HG03045 (cell line): ENCODE data around the gene ARSK.
A peak's percentile ranks its signal among the peaks of the same experiment; 100 is the strongest.

ENCODE experiments used
- ATAC-seq: cut with Tn5 transposase; IDR thresholded peaks from one replicate; pipeline ENCODE4 v1.9.1; 2021; ENCODE audit warnings: mild to moderate bottlenecking, moderate library complexity; ENCODE audit not compliant: unreplicated experiment

ARSK gene

DNA sequence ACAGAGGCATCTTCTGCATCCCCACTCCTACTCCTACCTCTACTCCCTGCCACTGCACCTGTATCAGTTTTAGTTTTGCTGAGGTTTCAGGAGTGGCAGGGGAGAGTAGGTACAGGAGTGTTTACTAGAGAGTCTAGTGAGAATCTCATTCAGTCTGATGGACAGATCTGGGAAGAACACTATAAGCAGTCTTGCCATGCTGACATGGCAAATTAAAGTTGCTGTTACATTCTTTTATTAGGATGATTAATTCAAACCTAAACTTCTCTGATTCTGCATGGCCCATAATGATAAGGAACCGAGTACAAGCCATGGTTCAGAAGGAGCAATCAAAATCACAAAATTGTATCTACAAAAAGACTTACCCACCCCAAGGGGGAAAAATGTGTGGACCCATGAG, 7.4 kb downstream of the ARSK start:
- ATAC-seq, result no peak

DNA sequence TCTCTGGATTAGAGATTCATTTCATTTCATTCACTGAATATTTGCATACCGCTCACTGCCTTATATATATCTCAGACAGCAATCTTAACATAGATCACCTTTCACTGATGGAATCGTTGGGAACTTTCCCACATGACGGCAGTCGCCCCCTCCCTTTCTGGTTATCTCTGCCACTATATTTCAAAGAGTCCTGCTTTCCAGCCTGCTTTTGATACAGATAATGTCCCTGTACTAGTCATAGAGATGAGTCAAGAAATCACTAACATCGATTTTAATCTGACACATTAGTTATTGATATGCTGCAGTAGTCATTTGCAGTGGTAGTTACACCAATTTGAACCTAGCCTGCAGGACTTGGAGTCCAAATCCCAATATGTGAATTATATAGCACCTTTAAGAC, 8.5 kb downstream of the ARSK start:
- ATAC-seq, result no peak

- no peak for ATAC-seq
These were observed 9.5 kb downstream of the ARSK start for GRCh38 chr5:95564450-95564849.

DNA sequence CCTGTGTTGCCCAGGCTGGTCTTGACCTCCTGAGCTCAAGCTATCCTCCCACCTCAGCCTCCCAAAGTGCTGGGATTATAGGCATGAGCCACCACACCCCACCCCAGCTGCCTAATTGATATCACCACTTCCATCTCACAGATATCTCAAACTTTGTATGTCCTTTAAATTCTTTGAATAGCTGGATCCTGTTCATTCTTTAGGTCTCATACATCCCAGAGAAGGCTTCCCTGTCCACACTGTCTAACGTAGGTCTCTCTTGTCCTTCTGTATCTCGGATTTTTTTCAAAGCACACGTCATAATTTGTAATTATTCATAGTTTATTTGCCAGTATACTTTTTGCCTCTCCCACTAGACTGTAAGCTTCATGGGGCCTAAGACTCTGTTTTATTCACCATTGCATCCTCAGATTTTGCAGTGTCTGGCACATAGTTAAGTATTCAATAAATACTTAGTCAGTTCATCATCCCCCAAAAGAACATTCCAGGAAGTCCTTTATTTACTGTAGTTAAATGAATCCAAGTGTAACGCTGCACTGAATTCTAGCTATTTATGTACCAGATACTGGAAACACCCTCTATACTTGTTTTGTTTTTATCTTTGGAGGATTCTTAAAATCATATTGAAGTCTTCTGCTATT, 10.5 kb downstream of the ARSK start:
- ATAC-seq, result no peak

GRCh38 chr5:95572016-95572415, 17.1 kb downstream of the ARSK start:
- no peak for ATAC-seq

GRCh38 chr5:95581576-95581975, 26.7 kb downstream of the ARSK start:
- ATAC-seq, result no peak

DNA sequence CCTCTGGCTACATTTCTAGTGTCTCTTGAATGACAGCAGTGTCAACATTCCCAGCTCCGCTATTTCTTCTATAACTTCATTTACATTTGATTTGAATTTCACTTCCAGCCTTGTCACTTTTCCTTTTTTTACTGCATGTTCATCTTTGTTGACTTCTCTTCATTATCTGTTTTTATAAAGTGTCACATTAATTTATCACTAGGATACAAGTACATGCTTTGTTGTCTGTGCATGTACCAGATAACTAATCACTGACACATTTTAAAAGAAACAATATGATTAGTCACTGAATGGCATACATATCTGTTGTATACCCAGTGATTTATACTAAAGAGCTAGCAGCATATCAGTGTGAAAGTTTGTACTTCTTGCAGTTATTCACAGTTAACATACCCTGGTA, 29.1 kb downstream of the ARSK start:
- ATAC-seq, result no peak

DNA sequence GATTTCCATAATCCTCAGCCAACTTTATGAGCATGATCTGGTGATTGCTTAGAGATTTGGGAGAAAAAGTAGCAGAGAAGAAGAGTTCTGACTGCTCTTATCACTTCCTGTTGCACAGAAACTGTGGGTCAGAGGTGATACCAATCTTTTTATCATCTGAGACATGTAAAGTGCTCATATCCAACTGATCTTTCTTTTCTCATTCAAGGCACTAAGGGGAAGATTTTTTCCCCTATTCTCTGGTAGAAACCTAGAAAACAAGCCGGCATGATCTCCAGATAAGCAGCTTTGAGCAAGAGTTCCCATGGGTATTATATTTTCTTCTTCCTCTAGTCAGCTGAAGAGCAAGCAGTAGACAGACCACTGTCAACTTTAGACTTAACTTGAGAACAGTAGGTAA, 36.0 kb downstream of the ARSK start:
- ATAC-seq, result no peak

DNA sequence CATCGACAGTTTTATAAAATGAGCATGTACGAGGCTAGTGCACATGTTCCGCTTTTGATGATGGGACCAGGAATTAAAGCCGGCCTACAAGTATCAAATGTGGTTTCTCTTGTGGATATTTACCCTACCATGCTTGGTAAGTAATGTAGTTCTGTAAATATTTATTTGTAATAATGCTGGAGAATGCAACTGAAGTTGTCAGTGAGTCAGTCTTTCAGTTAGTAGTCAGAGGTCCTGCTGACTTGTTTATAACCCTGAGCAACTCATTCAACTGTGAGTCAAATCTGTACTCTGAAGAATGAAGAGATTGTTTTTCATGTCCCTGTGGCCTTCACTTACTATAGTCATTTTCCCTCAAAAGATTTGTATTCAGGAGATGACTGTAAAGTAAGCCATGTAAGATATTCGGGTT, 36.6 kb downstream of the ARSK start:
- peak; percentile 76 for ATAC-seq

DNA sequence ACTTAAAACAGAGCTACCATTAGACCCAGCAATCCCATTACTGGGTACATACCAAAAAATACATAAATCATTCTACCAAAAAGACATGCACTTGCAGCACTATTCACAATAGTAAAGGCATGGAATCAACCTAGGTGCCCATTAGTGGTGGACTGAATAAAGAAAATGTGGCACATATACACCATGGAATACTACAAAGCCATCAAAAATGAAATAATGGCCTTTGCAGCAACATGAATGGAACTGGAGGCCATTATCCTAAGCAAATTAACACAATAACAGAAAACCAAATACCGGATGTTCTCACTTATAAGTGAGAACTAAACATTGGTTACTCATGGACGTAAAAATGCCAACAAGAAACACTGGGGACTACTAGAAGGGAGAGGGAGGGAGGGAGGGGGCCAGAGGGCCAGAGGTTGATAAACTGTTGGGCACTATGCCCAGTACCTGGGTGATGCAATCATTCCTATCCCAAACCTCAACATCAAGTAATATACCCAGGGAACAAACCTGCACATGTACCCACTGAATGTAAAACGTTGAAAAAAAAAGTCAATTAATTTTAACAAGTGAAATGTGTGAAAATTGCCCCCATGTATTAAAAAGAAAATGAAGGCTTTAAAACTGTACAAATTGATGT, 40.5 kb downstream of the ARSK start:
- ATAC-seq, result no peak

DNA sequence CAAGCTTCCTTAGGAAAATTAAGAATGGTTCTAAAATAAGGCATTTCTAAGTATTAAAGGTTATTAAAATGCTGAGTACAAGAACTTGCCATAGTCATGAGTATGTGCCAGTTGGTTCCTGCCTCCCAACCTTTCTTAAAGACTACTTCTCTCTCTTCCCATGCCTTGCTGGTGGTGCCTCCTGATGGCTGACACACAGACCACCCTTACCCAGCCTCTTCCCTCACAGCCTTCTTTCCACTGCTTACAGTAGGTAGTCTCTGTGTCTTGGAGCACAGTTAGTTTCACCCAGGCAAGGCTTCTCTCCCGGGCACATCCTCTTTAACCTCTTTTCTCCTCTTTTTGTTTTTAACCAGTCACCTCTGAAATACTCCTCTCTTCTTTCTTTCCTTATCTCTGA, 44.4 kb downstream of the ARSK start:
- no peak for ATAC-seq

DNA sequence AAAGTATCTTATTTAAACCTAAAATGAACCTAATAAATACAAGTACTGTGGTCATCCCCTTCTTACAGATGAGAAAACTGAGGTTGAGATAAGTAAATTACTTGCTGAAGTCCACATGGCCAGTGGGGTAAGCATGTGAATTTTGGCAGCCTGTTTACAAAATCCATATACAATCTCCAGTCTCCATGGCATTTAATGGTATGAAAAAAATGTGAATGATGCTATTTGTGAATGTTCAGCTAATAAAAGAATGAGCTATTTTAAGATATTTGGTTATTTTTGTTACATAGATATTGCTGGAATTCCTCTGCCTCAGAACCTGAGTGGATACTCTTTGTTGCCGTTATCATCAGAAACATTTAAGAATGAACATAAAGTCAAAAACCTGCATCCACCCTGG, 45.7 kb downstream of the ARSK start:
- ATAC-seq, result no peak

DNA sequence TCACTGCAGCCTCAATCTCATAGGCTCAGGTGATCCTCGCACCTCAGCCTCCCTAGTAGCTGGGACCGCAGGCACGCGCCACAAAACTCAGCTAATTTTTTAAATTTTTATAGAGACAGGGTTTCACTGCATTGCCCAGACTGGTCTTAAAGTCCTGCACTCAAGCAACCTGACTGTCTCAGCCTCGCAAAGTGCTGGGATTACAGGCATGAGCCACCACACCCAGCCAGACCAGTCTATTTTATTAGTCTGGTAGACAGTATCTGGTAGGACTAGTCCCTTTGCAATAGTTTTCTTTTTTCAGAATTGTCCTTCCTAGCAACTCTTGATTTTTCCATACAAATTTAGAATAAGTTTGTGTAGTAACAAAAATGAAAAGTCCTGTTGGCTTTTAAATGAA, 50.9 kb downstream of the ARSK start:
- no peak for ATAC-seq

GRCh38 chr5:95606419-95606818, 51.5 kb downstream of the ARSK start:
- ATAC-seq, result no peak

DNA sequence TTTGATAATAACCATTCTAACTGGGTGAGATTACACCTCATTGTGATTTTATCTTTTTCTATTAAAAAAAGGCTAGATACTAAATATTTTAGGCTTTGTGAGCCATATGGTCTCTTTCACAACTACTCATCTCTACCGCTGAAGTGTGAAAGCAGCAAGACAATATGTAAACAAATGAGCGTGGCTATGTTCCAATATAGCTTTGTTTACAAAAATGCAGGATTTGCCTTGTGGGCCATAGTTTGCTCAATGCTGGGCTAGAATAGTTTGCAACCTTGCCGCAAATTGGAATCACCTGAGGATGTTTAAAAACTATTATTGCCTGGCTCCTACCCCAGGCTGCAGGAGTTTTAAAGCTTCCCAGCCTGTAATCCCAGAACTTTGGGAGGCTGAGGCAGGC, 54.8 kb downstream of the ARSK start:
- ATAC-seq, result no peak

- no peak for ATAC-seq
These were observed 55.6 kb downstream of the ARSK start for GRCh38 chr5:95610546-95610945.

DNA sequence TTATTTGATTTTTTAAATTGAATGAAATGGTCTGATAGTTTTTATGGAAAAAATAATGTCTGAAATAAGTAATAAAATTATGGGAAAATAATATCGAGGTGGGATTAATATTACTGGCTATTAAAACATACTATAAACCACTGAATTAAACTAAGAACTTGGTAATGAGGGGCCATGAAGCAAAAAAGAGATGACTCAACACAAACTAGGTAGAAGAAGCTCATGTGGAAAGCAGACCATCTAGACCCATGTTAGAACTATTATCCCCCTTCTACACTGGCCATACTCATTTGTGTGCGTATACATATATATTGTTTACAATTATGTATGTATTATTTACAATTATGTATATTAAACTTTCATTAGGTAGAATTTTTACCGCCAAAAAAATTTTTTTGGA, 56.5 kb downstream of the ARSK start:
- ATAC-seq, result no peak

DNA sequence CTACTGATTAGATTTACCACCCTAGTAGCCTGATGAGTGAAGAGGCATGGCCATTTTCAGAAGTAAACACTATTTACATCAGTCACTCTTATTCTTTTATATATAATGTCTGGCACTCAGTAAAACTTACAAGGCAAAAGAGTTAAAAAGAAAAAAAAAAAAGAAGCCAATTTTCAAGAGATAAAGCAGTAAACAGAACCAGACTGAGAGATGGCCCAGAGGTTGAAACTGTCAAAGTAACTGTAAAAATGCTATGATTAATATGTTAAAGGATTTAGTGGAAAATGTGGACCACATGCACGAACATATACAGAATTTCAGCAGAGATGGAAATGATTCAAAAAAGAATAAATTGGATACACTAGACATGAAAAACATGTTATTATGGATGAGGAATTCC, 58.6 kb downstream of the ARSK start:
- no peak for ATAC-seq

DNA sequence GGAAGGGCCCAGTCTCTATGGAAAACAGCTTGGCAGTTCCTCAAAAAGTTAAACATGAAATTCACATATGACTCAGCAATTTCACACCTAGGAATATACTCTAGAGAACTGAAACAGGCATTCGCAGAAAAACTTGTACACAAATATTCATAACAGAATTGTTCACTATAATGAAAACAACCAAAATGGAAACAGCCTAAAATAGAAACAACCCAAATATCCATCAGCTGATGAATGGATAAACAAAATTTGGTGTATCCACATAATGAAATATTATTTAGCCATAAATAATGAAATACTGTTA, 60.2 kb downstream of the ARSK start:
- peak; percentile 46 for ATAC-seq

DNA sequence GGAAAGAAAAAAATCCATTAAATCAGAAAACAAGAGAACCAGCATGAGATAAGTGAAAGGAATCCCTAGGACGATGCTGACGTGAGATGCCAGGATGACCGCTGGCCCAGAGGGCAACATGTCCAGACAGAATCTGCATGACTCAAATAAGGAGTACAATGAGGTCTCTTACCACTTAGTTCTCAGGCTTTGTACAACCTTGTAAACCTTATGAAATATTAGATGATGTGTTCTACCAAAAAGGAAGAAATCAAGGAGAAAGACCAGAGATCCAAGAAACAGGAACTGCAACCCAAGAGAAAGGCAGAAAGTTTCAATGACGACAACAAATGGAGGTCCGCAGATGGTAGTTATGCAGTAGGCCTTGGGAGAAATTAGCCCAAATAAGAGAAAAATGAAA, 62.2 kb downstream of the ARSK start:
- ATAC-seq, result no peak

- ATAC-seq, result no peak
These were observed 64.2 kb downstream of the ARSK start for GRCh38 chr5:95619096-95619495.

GRCh38 chr5:95619514-95620029, 64.7 kb downstream of the ARSK start:
- ATAC-seq, result no peak
